Stimulated activated CD8-positive, alpha-beta memory T cell treated with anti-CD3 and anti-CD28 coated beads, Interleukin-12 subunit alpha, Interleukin-12 subunit beta, amount 100 ng/mL, for 1 hour (primary cell): ENCODE results near the gene NFIC.

Experiments
- DNase-seq: peaks from one replicate; pipeline ENCODE4 v3.0.0-alpha.2; 2020; ENCODE audit warnings: low read depth

Gene NFIC

DNA sequence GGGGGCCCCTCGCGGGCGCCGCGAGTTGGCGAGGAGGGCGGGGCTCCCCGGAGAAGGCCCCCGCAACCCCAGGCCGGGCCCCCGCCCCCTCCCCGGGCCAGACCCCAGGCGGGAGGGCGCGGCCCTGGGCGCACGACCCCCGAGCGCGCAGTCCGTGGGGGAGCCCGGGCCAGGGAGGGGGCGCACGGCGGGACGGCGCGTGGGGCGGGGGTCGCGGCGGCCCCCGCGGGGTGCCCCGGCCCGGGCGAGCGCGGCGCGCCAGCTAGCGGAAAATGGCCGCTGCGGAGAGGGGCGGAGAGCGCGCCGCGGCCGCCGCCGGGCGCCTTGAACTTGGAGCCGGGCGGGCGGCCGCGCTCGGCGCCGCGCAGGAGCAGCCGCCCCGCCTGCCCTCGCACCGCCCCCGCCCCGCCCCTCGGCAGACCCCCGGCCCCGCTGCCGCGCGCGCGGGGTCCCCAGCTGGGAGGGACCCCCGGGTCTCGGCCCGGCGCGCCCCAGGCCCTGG lies 6.4 kb upstream of the NFIC start:
- DNase-seq, result no peak

- peak; percentile 52 for DNase-seq
Measured at GRCh38 chr19:3360421-3361383, 5.7 kb upstream of the NFIC start.

GRCh38 chr19:3361384-3362216 lies 4.8 kb upstream of the NFIC start:
- no peak for DNase-seq

DNA sequence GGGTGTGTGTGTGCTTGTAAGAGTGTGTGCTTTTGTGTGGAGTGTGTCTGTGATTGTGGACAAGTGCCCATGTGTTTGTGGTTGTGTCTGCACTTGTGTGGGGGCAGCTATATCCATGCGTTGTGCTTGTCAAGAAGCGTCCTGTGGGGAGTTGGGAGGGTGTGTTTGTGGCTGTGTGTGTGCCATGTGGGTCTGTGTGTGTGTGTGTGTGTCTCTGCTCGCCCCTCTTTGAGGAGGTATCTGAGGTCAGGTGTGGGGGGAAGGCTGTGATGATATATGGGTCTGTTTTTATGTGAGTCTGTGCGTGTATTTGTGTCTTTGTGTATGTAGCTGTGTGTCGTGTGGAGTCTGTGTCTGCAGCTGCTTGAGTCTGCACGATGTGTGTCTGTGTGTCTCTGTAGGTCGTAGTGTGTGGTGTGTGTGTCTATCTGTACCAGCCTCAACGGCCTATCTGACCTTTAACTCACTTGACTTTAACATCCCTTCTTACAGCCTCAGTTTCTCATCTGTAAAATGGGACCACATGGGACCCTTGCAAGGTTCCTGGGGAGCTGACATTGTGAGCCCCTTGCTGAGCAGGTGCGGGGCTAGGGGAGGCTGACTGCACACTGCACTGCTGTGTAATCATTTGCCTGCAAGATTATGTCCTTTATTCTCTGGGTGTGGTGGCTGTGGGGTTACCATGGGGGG lies 4.0 kb upstream of the NFIC start:
- no peak for DNase-seq

DNA sequence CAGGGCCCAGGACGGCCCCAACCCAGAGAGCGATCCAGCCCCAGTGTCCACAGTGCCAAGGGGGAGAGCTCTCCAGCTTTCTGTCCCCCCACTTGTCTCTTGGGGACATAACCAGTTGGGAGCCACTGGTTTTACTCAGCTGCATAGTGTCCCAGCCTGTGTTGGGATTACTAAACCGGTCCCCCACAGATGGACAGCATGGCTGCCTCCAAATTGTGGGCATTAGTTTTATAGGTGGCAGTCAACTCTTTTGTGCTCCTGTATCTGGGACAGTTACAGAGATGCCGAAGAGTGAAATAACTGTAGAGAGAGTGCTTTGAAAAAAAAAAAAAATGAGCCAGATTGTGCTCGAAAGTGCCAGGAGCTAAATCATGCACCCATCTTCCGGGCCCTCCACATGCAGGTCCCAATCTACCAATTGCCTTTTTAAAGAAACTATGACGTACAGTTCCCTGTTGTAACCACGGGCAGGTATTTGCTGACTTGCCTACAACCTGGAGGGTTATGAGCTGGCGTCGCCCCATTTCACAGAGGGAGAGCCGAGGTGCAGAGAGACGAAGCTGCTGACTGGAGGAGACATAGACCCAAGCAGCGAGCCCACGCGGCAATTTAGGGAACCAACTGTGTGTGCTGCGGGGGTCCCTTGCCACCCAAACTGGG lies 2.4 kb upstream of the NFIC start:
- DNase-seq, result no peak

GRCh38 chr19:3364501-3364858 lies 1.9 kb upstream of the NFIC start:
- no peak for DNase-seq

GRCh38 chr19:3365093-3365835 lies 1.1 kb upstream of the NFIC start:
- no peak for DNase-seq

DNA sequence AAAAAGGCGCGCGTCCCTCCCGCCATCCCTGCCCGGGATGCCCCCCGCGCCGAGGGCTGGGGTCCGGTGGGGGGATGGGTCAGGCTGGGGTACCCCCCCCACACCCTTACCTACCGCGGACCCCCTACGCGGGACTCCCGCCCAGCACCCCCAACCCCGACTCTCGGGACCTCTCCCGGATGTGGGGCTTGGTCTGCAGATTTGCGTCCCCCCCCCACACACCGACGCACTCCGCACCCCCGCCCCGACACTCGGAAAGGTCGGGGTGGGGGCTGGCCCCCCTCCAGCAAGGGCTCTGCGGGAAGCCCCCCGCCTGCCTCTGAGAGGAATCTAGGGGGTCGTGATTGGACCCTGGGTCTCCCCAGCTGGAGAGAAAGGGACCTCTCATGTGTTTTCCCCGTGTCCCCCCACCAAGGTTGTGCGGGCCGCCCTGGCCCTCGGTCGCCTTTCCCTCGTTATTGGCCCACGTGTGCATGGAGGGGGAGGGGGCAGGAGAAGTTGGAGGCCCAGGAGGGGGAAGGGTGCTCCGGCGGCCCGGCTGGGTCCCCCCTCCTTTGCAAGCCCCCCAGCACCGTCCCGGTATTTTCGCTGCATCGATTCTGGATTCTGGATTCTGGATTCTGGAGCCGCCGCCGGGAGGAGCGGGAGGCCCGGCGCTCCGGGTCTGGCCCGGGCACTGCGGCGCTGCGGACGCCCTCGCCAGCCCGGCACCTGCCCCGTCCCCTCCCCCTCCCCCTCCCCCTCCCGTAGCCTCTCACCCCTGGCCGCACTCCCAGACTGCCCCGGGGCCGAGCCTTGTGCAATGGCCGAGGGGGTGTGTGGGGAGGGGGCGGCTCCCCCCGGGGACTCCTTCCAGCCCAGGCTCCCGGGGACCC lies 607 bp downstream of the NFIC start:
- no peak for DNase-seq

- DNase-seq, result no peak
Measured at GRCh38 chr19:3367628-3368440, 1.5 kb downstream of the NFIC start.

GRCh38 chr19:3368441-3368795 lies 2.0 kb downstream of the NFIC start:
- DNase-seq, result no peak

DNA sequence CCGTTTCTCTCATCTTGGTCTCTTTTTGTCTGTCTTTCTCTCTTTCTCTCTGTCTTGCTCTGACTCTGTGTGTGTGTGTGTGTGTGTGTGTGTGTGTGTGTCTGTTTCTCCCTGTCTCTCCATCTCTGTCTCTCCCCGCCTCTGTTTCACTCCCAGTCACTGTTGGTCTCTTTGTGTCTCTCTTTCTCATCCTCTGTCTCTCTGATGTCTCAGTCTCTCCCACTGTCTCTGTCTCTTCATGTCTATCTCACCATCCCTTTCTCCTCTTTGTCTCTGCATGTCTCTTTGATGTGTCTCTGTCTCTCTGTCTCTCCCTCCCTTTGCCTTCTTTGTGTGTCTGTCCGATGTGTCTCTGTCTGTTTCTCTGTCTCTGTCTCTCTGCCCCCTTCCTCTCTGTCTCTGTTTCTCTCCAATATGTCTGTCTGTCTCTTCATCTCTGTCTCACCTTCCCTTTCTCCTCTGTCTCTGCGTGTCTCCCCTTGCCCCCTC lies 2.5 kb downstream of the NFIC start:
- DNase-seq, result no peak

- no peak for DNase-seq
Measured at GRCh38 chr19:3369337-3370213, 3.2 kb downstream of the NFIC start.

GRCh38 chr19:3370214-3370720 lies 3.9 kb downstream of the NFIC start:
- DNase-seq, result no peak

- no peak for DNase-seq
Measured at GRCh38 chr19:3370728-3371591, 4.6 kb downstream of the NFIC start.

- no peak for DNase-seq
Measured at GRCh38 chr19:3372413-3372812, 6.0 kb downstream of the NFIC start.

DNA sequence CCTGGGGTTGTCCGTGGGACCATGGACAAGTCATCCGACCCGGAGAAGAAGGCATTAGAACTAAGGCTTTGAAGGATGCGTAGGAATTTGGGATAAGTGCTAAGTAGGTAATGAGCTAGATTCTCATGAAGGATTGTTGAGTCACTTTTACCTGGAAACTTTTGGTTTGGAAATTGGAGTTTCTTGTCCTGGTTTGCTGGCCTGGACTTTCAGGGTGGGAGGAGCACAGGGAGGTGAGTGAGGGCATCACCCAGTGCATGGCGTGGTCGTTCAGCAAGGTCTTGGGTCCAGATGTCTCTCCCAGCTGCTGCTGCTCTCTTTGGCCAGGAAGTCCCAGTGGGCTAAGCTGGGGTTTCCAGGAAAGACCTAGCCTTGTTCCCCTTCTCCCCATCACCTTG lies 7.6 kb downstream of the NFIC start:
- no peak for DNase-seq
